ENCODE measurements around the gene ACVR1.

The ACVR1 gene

DNA sequence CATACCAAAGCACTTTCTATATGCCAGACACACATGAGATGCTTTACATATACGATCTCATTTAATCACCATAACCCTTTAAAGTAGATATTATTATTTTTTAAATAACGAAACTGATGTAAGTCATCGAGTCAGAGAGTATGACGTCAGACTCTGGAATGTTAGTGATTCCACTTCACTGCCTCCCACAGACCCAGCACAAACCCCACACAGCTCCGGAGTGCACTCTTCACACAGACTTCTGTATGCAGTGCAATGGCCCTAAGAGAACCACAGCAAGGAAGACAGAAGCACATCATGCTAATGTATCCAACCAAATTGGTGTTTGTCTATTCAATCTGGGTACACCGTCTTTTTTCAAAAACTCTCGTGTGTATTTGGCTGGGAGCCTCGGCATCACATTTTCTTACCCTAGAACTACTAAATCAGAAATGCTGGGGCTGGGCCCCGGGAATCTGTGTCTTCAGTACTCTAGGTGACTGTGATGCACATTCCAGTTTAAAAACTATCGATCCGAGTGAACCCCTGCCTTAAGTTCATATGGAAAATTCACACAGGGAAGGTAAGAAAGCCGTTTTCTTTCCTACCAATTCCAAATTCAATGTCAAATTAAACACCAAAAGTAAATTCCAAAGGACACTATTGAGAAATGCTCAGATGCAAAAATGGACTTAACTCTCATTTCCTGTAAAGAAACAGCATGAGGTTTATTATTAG lies 129.7 kb downstream of the ACVR1 start:
- Histone ChIP-seq H3K27me3 (ENCODE audit: control insufficient read depth in 1 of 2, insufficient read depth in 2 of 2, low read length in 2 of 2) (no peaks in the 10 kb centered on the region), H3K9me3 (ENCODE audit: control insufficient read depth in 2 of 2, low read length in 2 of 2) (no peaks in the 10 kb centered on the region), H3K9ac (ENCODE audit: low read length in 2 of 2) (no peak overlapping the region), H3K4me3 (ENCODE audit: low read length in 2 of 2) (no peak overlapping the region), H3K4me1 (ENCODE audit: control insufficient read depth, insufficient read depth, low read length) (no peaks in the 10 kb centered on the region), H3K36me3 (ENCODE audit: control insufficient read depth in 2 of 2, insufficient read depth in 2 of 2, low read length in 2 of 2) (peaks cover 0 to 15% of the 10 kb centered on the region in 2 donors), H3K27ac (ENCODE audit: low read length) (no peak overlapping the region)

DNA sequence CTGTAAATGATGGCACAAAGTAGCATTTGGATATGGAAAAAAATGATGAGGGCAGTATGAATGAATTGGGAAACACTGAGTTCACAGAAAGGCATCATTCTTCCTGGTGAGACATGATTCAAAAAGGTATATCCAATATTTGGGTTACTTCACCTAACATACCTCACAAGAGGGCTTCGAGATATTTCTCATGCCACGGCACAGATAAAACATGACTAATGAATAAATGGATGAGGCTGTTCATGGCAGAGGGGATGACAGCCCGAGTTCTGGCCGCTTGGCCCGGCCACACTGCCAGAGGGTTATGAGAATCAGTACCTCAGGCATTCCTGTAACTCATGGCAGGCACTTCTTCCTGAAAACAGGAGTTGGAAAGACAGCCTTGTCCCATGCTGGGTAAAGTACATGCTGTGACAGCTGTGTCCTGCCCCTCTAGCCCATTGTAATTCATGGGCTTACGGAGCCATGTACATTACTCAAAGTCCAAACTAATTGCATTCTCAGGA lies 131.5 kb downstream of the ACVR1 start:
- no peaks in the 10 kb centered on the region for H3K9me3 ChIP-seq (ENCODE audit: control insufficient read depth in 2 of 2, low read length in 2 of 2)

DNA sequence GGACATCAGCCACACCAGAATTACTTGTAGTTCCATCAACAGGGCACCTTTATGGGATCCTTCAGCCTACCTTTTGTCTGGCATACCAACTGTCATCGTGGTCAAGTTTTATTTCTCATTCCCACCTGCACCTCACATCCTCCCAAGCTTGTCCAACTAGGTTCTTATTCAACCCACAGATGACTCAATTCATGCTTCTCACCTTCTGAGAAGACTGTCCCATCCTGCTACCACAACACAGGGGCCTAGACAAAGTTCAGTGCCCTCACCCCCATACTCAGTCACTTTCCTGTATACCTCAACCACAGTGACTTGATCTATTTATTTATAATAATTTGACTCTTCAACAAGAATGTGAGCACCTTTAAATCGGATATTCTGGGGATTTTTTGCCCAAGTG lies 133.1 kb downstream of the ACVR1 start:
- no peaks in the 10 kb centered on the region for H3K9me3 ChIP-seq (ENCODE audit: control insufficient read depth in 2 of 2, low read length in 2 of 2)

More for the DNA sequence above, 131.5 kb downstream of the ACVR1 start:
- Histone ChIP-seq H3K4me1 (ENCODE audit: control insufficient read depth, insufficient read depth, low read length) (no peaks in the 10 kb centered on the region), H3K9ac (ENCODE audit: low read length in 2 of 2) (no peak overlapping the region), H3K27ac (ENCODE audit: low read length) (no peak overlapping the region), H3K4me3 (ENCODE audit: low read length in 2 of 2) (no peak overlapping the region), H3K27me3 (ENCODE audit: control insufficient read depth in 1 of 2, insufficient read depth in 2 of 2, low read length in 2 of 2) (no peaks in the 10 kb centered on the region), H3K36me3 (ENCODE audit: control insufficient read depth in 2 of 2, insufficient read depth in 2 of 2, low read length in 2 of 2) (peaks cover 0 to 5% of the 10 kb centered on the region in 2 donors)

DNA sequence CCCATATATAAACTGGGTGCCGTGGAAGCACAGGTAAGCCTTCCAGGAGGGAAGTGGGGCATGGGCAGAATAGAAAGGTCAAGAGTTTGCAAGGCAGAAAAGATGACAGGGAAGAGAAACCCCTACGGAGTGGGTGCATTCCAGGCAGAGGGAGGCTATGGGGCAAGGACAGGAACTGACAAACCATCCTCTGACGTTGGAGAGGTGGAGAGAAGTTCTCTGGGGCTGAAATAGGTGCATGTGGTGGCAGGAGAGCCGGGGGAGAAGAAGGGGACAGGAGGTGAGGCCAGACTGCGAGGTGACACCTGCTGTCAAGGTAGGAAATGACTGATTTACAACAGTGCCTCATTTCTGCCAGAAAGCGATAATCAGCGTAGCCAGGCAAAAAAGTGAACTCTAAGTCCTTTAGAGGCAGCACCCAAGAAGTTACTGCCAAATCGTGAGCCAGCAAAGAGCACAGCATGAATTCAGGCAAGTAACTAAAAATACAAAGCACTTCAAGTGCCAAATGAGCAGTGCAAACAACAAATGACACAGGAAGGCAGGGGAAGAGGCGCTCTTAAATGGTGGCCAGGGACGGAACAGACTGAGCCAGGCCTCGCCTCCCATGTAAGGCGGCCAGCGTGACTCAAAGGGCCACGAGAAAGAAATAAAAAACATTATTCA lies 134.2 kb downstream of the ACVR1 start:
- Histone ChIP-seq H3K27ac (ENCODE audit: low read length) (no peak overlapping the region), H3K4me1 (ENCODE audit: control insufficient read depth, insufficient read depth, low read length) (no peaks in the 10 kb centered on the region), H3K36me3 (ENCODE audit: control insufficient read depth in 2 of 2, insufficient read depth in 2 of 2, low read length in 2 of 2) (peaks cover 11 to 17% of the 10 kb centered on the region in 2 donors), H3K27me3 (ENCODE audit: control insufficient read depth in 1 of 2, insufficient read depth in 2 of 2, low read length in 2 of 2) (no peaks in the 10 kb centered on the region), H3K9ac (ENCODE audit: low read length in 2 of 2) (no peak overlapping the region), H3K4me3 (ENCODE audit: low read length in 2 of 2) (no peak overlapping the region), H3K9me3 (ENCODE audit: control insufficient read depth in 2 of 2, low read length in 2 of 2) (no peaks in the 10 kb centered on the region)

More for the DNA sequence above, 133.1 kb downstream of the ACVR1 start:
- Histone ChIP-seq H3K27me3 (ENCODE audit: control insufficient read depth in 1 of 2, insufficient read depth in 2 of 2, low read length in 2 of 2) (no peaks in the 10 kb centered on the region), H3K27ac (ENCODE audit: low read length) (no peak overlapping the region), H3K36me3 (ENCODE audit: control insufficient read depth in 2 of 2, insufficient read depth in 2 of 2, low read length in 2 of 2) (peaks cover 5 to 10% of the 10 kb centered on the region in 2 donors), H3K4me1 (ENCODE audit: control insufficient read depth, insufficient read depth, low read length) (no peaks in the 10 kb centered on the region), H3K9ac (ENCODE audit: low read length in 2 of 2) (no peak overlapping the region), H3K4me3 (ENCODE audit: low read length in 2 of 2) (no peak overlapping the region)

DNA sequence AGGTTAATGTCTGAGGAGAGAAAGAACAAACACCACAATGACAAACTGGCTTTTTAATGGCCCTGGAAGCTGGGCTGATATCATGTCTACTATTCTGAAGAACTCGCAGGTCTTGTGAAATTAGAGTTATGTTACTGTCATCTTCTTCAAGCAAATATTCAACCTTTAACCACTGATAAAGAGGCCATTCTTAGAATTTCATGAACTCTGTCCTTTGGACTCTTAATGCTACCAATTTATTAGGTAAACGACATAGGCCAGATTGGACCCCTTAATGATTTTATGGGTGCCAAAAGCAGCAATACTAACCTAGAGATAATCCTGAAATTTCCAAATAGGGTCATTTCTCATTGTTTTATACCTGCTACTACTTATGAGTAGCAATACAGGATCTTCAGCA lies 138.5 kb downstream of the ACVR1 start:
- H3K9ac ChIP-seq (ENCODE audit: low read length in 2 of 2), result no peak overlapping the region
- H3K36me3 ChIP-seq (ENCODE audit: control insufficient read depth in 2 of 2, insufficient read depth in 2 of 2, low read length in 2 of 2), result peaks cover 28 to 31% of the 10 kb centered on the region in 2 donors
- H3K4me3 ChIP-seq (ENCODE audit: low read length in 2 of 2), result no peak overlapping the region
- H3K27ac ChIP-seq (ENCODE audit: low read length), result no peak overlapping the region
- no peaks in the 10 kb centered on the region for H3K4me1 ChIP-seq (ENCODE audit: control insufficient read depth, insufficient read depth, low read length)
- no peaks in the 10 kb centered on the region for H3K9me3 ChIP-seq (ENCODE audit: control insufficient read depth in 2 of 2, low read length in 2 of 2)
- no peaks in the 10 kb centered on the region for H3K27me3 ChIP-seq (ENCODE audit: control insufficient read depth in 1 of 2, insufficient read depth in 2 of 2, low read length in 2 of 2)

DNA sequence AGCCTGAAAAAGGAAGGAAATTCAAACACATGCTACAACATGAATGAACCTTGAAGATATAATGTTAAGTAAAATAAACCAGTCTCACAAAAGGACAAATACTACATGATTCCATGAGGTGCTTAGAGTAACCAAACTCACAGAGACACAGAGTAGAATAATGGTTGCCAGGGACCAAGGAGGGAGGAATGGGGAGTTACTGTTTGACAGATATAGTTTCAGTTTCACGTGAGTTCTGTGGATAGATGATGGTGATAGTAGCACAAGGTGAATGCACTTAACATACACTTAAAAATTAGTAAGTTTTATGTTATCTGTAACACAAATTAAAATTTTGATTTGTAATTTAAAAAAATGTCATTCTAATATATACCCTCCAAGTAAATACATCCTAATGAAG lies 140.6 kb downstream of the ACVR1 start:
- no peak overlapping the region for H3K9ac ChIP-seq (ENCODE audit: low read length in 2 of 2)
- H3K4me3 ChIP-seq (ENCODE audit: low read length in 2 of 2), result no peak overlapping the region
- H3K4me1 ChIP-seq (ENCODE audit: control insufficient read depth, insufficient read depth, low read length), result no peaks in the 10 kb centered on the region
- peaks cover 28 to 31% of the 10 kb centered on the region in 2 donors for H3K36me3 ChIP-seq (ENCODE audit: control insufficient read depth in 2 of 2, insufficient read depth in 2 of 2, low read length in 2 of 2)
- H3K27me3 ChIP-seq (ENCODE audit: control insufficient read depth in 1 of 2, insufficient read depth in 2 of 2, low read length in 2 of 2), result no peaks in the 10 kb centered on the region
- no peak overlapping the region for H3K27ac ChIP-seq (ENCODE audit: low read length)
- H3K9me3 ChIP-seq (ENCODE audit: control insufficient read depth in 2 of 2, low read length in 2 of 2), result no peaks in the 10 kb centered on the region

DNA sequence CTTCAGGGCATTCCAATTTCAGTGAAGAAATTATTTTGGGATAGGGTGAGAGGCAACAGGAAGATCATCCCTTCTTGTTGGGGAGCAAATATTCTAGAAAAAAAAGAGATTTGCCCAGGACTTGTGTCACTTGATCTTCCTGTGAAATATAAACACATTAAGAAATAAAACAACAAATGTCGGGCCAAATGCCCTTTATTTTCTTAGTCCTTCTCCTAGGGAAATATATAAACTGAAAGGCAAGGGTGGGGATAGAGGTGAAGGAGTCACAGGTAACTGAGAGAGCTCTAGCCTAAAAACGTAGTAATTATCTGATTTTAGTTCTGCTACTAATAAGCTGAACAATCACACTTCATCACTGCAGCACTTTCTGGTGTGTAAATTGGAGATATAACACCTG lies 142.9 kb downstream of the ACVR1 start:
- no peak overlapping the region for H3K4me3 ChIP-seq (ENCODE audit: low read length in 2 of 2)
- H3K9ac ChIP-seq (ENCODE audit: low read length in 2 of 2), result no peak overlapping the region
- H3K9me3 ChIP-seq (ENCODE audit: control insufficient read depth in 2 of 2, low read length in 2 of 2), result no peaks in the 10 kb centered on the region
- no peak overlapping the region for H3K27ac ChIP-seq (ENCODE audit: low read length)
- no peaks in the 10 kb centered on the region for H3K4me1 ChIP-seq (ENCODE audit: control insufficient read depth, insufficient read depth, low read length)
- peaks cover 24 to 27% of the 10 kb centered on the region in 2 donors for H3K36me3 ChIP-seq (ENCODE audit: control insufficient read depth in 2 of 2, insufficient read depth in 2 of 2, low read length in 2 of 2)
- H3K27me3 ChIP-seq (ENCODE audit: control insufficient read depth in 1 of 2, insufficient read depth in 2 of 2, low read length in 2 of 2), result no peaks in the 10 kb centered on the region

DNA sequence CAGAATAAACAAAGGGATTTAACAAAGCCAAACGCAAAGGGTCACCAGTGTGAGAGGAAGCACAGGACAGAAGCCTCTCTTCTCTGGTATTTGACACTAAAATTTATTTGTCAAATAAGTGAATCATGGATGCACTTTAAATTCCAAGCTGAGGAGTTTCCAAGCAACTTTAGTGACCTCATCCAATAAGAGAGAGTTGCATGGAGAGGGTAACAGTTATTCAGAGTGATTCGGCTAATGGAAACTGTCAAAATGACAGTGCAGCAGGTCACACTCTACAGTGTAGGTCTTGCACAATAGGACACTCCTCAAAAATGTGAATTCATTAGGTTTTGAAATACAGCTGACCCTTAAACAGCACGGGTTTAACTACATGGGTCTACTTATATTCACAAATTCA lies 143.5 kb downstream of the ACVR1 start:
- peaks cover 22 to 27% of the 10 kb centered on the region in 2 donors for H3K36me3 ChIP-seq (ENCODE audit: control insufficient read depth in 2 of 2, insufficient read depth in 2 of 2, low read length in 2 of 2)
- no peaks in the 10 kb centered on the region for H3K4me1 ChIP-seq (ENCODE audit: control insufficient read depth, insufficient read depth, low read length)

DNA sequence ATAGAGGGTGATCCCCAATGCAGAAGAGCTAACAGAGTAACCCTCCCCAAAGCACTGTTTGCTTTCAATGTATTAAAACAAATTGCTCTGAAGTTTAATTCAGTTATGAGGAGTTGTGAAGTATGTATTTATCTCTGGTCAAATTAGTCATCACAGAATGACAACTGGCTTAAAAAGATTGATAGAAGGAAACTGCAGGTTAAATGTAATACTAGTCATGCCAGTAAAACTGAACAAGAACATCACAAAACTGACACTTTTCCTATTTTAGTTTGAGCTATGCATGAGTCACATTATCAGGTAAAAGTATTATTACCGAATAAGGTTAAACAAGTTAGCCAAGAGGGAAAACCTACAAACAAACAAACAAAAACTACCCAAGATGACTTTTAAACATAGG lies 148.4 kb downstream of the ACVR1 start:
- H3K27me3 ChIP-seq (ENCODE audit: control insufficient read depth in 1 of 2, insufficient read depth in 2 of 2, low read length in 2 of 2), result no peaks in the 10 kb centered on the region
- H3K27ac ChIP-seq (ENCODE audit: low read length), result no peak overlapping the region
- H3K9ac ChIP-seq (ENCODE audit: low read length in 2 of 2), result no peak overlapping the region
- peaks cover 0 to 5% of the 10 kb centered on the region in 2 donors for H3K36me3 ChIP-seq (ENCODE audit: control insufficient read depth in 2 of 2, insufficient read depth in 2 of 2, low read length in 2 of 2)
- H3K4me1 ChIP-seq (ENCODE audit: control insufficient read depth, insufficient read depth, low read length), result no peaks in the 10 kb centered on the region
- H3K9me3 ChIP-seq (ENCODE audit: control insufficient read depth in 2 of 2, low read length in 2 of 2), result peaks cover 0 to 3% of the 10 kb centered on the region in 2 donors
- H3K4me3 ChIP-seq (ENCODE audit: low read length in 2 of 2), result no peak overlapping the region

More for the DNA sequence above, 143.5 kb downstream of the ACVR1 start:
- no peak overlapping the region for H3K4me3 ChIP-seq (ENCODE audit: low read length in 2 of 2)
- no peaks in the 10 kb centered on the region for H3K9me3 ChIP-seq (ENCODE audit: control insufficient read depth in 2 of 2, low read length in 2 of 2)
- H3K9ac ChIP-seq (ENCODE audit: low read length in 2 of 2), result no peak overlapping the region
- no peaks in the 10 kb centered on the region for H3K27me3 ChIP-seq (ENCODE audit: control insufficient read depth in 1 of 2, insufficient read depth in 2 of 2, low read length in 2 of 2)
- H3K27ac ChIP-seq (ENCODE audit: low read length), result no peak overlapping the region

DNA sequence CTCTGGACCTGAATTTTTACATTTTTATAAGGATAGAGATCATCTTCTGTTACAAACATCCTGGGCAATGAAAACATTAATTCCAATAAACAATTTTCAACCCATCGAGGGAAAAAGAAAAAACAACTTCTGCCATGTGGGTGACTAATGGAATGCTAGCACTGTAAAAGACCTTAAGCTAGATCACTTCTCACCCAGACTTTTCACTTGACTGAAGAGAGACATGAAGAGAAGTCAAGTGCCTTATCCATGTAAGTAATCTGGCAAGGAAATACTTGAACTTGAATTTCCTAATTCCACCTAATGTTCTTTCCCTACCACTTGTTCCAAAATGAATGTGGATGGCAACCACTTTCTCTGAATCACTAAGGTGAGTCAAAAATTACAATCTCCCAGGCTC lies 149.2 kb downstream of the ACVR1 start:
- Histone ChIP-seq H3K27me3 (ENCODE audit: control insufficient read depth in 1 of 2, insufficient read depth in 2 of 2, low read length in 2 of 2) (no peaks in the 10 kb centered on the region), H3K4me1 (ENCODE audit: control insufficient read depth, insufficient read depth, low read length) (no peaks in the 10 kb centered on the region), H3K4me3 (ENCODE audit: low read length in 2 of 2) (no peak overlapping the region), H3K9ac (ENCODE audit: low read length in 2 of 2) (no peak overlapping the region), H3K9me3 (ENCODE audit: control insufficient read depth in 2 of 2, low read length in 2 of 2) (peaks cover 2 to 8% of the 10 kb centered on the region in 2 donors), H3K27ac (ENCODE audit: low read length) (no peak overlapping the region), H3K36me3 (ENCODE audit: control insufficient read depth in 2 of 2, insufficient read depth in 2 of 2, low read length in 2 of 2) (peaks cover 0 to 5% of the 10 kb centered on the region in 2 donors)

DNA sequence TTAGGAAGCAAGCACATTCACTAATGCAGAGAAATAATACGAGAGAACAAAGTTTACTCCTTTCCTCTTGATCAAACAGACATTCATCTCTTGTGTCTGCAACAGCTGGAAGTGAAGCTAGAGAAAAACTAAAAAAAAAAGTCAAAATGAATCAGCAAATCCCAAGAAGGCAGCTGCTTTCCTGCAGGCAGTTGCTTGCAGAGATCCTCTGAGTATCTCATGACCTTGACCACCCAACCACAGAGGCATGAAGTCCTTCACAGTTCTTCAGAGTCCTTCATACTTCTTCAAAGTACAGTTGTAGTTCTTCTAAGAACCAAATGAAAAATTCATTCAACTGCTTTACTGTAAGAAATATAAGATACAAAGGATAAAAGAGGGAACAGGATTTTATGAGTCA lies 150.3 kb downstream of the ACVR1 start:
- Histone ChIP-seq H3K27me3 (ENCODE audit: control insufficient read depth in 1 of 2, insufficient read depth in 2 of 2, low read length in 2 of 2) (no peaks in the 10 kb centered on the region), H3K9ac (ENCODE audit: low read length in 2 of 2) (no peak overlapping the region), H3K4me3 (ENCODE audit: low read length in 2 of 2) (no peak overlapping the region), H3K9me3 (ENCODE audit: control insufficient read depth in 2 of 2, low read length in 2 of 2) (peaks cover 2 to 10% of the 10 kb centered on the region in 2 donors), H3K4me1 (ENCODE audit: control insufficient read depth, insufficient read depth, low read length) (no peaks in the 10 kb centered on the region), H3K36me3 (ENCODE audit: control insufficient read depth in 2 of 2, insufficient read depth in 2 of 2, low read length in 2 of 2) (peaks cover 0 to 5% of the 10 kb centered on the region in 2 donors), H3K27ac (ENCODE audit: low read length) (no peak overlapping the region)

Data from stomach smooth muscle (tissue), 2 donors.